Fibroblast of lung (primary cell): ENCODE measurements around the gene SPEF1. TPM values are rescaled to one million over a fixed set of nuclear protein-coding genes. Genes with fewer than 3 reads are reported as not detected.

Experiments
- DNase-seq, 2 donors: peaks; one replicate each; pipeline versions ENCODE4 v3.0.0 to v3.0.0-alpha.2; 2010; ENCODE audit warnings: low read depth in 2 of 2
- H2AFZ ChIP-seq: 2 replicates; pipeline ENCODE4 v1.5.1; 2012; ENCODE audit warnings: low read length, control low read depth, inconsistent platforms
- H3K27ac ChIP-seq: 2 replicates; pipeline ENCODE4 v1.5.1; 2011; ENCODE audit warnings: low read length, control low read depth; ENCODE audit not compliant: insufficient read depth
- H3K27me3 ChIP-seq: 2 replicates; pipeline ENCODE4 v1.5.1; 2011; ENCODE audit warnings: mild to moderate bottlenecking, low read length; ENCODE audit not compliant: control insufficient read depth, insufficient read depth
- H3K36me3 ChIP-seq: 2 replicates; pipeline ENCODE4 v1.5.1; 2011; ENCODE audit warnings: low read length; ENCODE audit not compliant: control insufficient read depth, insufficient read depth
- H3K4me1 ChIP-seq: 2 replicates; pipeline ENCODE4 v1.5.1; 2011; ENCODE audit warnings: low read length; ENCODE audit not compliant: control insufficient read depth, insufficient read depth; ENCODE audit errors: extremely low read depth
- H3K4me2 ChIP-seq: 2 replicates; pipeline ENCODE4 v1.5.1; 2011; ENCODE audit warnings: low read length, control low read depth; ENCODE audit not compliant: insufficient read depth; ENCODE audit errors: extremely low read depth
- H3K4me3 ChIP-seq, 4 experiments: fragments of 200-600 bp in 1 of 4; sonication (generic) in 1 of 4; replicated peaks in 1 of 4; 2 replicates each; pipeline ENCODE4 v1.5.1; 2011 to 2016; ENCODE audit warnings: low read length in 4 of 4, low read depth in 3 of 4, mild to moderate bottlenecking in 3 of 4, control low read depth in 2 of 4, inconsistent platforms in 1 of 4, mixed read lengths in 1 of 4; ENCODE audit not compliant: insufficient read depth in 1 of 4; ENCODE audit errors: control extremely low read depth in 1 of 4
- H3K79me2 ChIP-seq: 2 replicates; pipeline ENCODE4 v1.5.1; 2012; ENCODE audit warnings: mild to moderate bottlenecking, low read length, inconsistent platforms; ENCODE audit not compliant: control insufficient read depth, insufficient read depth
- H3K9ac ChIP-seq: 2 replicates; pipeline ENCODE4 v1.5.1; 2011; ENCODE audit warnings: mild to moderate bottlenecking, low read length, control low read depth; ENCODE audit not compliant: insufficient read depth
- H3K9me3 ChIP-seq: 2 replicates; pipeline ENCODE4 v1.5.1; 2012; ENCODE audit warnings: low read depth, low read length; ENCODE audit not compliant: control insufficient read depth, insufficient read depth
- H4K20me1 ChIP-seq: 2 replicates; pipeline ENCODE4 v1.5.1; 2011; ENCODE audit warnings: low read length; ENCODE audit not compliant: control insufficient read depth, insufficient read depth; ENCODE audit errors: extremely low read depth
- CTCF ChIP-seq, 2 donors: IDR thresholded peaks in 1 of 2; conservative IDR thresholded peaks in 1 of 2; 1 replicate in 1 of 2; 2 replicates in 1 of 2; pipeline ENCODE4 v1.5.1; 2011 to 2012; ENCODE audit warnings: low read length in 2 of 2, control low read depth in 1 of 2, inconsistent platforms in 1 of 2, low read depth in 1 of 2, mild to moderate bottlenecking in 1 of 2
- EZH2 ChIP-seq: IDR thresholded peaks from 2 replicates; pipeline ENCODE4 v1.5.1; 2012; ENCODE audit warnings: low read length, control low read depth, mild to moderate bottlenecking; ENCODE audit errors: missing control alignments
- polyA plus RNA-seq, 2 donors: library from polyadenylated mRNA; depleted of rRNA in 1 of 2; stranded (reverse) in 1 of 2; unstranded in 1 of 2; fragments of >200 nt; gene quantifications; 2 replicates each; pipeline ENCODE4 v1.2.1, GENCODE V29; 2011 to 2012; ENCODE audit warnings: missing spikeins in 1 of 2
- total RNA-seq: library from RNA; depleted of rRNA; stranded (reverse); fragments of >200 nt; gene quantifications from 2 replicates; pipeline ENCODE4 v1.2.1, GENCODE V29; 2014

The SPEF1 gene
- total and polyA plus RNA-seq, 2 donors (not counting 1 experiment from before 2014, with no cell fraction given), result 0.07 to 0.17 TPM

GRCh38 chr20:3787324-3788014 lies 6.2 kb upstream of the SPEF1 start:
- Histone ChIP-seq H3K36me3 (peaks cover 5% of the 10 kb centered on the region), H3K4me3 (peak overlapping the region in 3 of 4 experiments; percentile 42 to 82 (median 61)), H3K27ac (no peak overlapping the region), H3K9ac (no peak overlapping the region), H3K4me1 (peaks cover 17% of the 10 kb centered on the region), H3K79me2 (peaks cover 34% of the 10 kb centered on the region), H3K4me2 (peak overlapping the region; percentile 44), H3K27me3 (no peaks in the 10 kb centered on the region), H3K9me3 (no peaks in the 10 kb centered on the region), H4K20me1 (peaks cover 2% of the 10 kb centered on the region), H2AFZ (no peak overlapping the region)
- DNase-seq, result no peak
- TF ChIP-seq EZH2 (no peak), CTCF (conservative IDR thresholded peaks at IDR 0.05 in 1 of 2, IDR thresholded peaks at IDR 0.05 in 1 of 2; ENCODE audit: low read depth in 1 of 2, low read length in 2 of 2) (no peak)

GRCh38 chr20:3786665-3787323 lies 5.5 kb upstream of the SPEF1 start, which contains the start of gene CENPB:
Gene CENPB, minus strand, starts transcription at chr20:3786740. Its CDS starts 257 bp downstream, at chr20:3786483.
- peak within 1 kb of the TSS; percentile 67 to 82 (median 72) for H3K4me3 ChIP-seq
- peak; percentile 71 to 81 for DNase-seq
- H3K9ac ChIP-seq, result peak within 1 kb of the TSS; percentile 75
- H3K79me2 ChIP-seq, result peaks cover 34% of the 10 kb centered on the region
- H3K36me3 ChIP-seq, result peaks cover 5% of the 10 kb centered on the region
- TF ChIP-seq EZH2, result no peak
- TF ChIP-seq CTCF (conservative IDR thresholded peaks at IDR 0.05 in 1 of 2, IDR thresholded peaks at IDR 0.05 in 1 of 2; ENCODE audit: low read depth in 1 of 2, low read length in 2 of 2), result peak; percentile 40 to 55
- peak within 1 kb of the TSS; percentile 90 for H3K4me2 ChIP-seq
- H3K27ac ChIP-seq, result peak within 1 kb of the TSS; percentile 81
- H3K9me3 ChIP-seq, result no peaks in the 10 kb centered on the region
- H3K27me3 ChIP-seq, result no peaks in the 10 kb centered on the region
- peaks cover 17% of the 10 kb centered on the region for H3K4me1 ChIP-seq
- peaks cover 2% of the 10 kb centered on the region for H4K20me1 ChIP-seq
- H2AFZ ChIP-seq, result no peak within 1 kb of the TSS

GRCh38 chr20:3786126-3786484 lies 4.9 kb upstream of the SPEF1 start:
- Histone ChIP-seq H3K36me3 (peaks cover 5% of the 10 kb centered on the region), H3K27ac (peak overlapping the region; percentile 81), H3K4me1 (peaks cover 17% of the 10 kb centered on the region), H2AFZ (no peak overlapping the region), H3K9me3 (no peaks in the 10 kb centered on the region), H3K4me3 (peak overlapping the region; percentile 67 to 77 (median 68)), H3K4me2 (peak overlapping the region; percentile 90), H3K27me3 (no peaks in the 10 kb centered on the region), H4K20me1 (peaks cover 2% of the 10 kb centered on the region), H3K9ac (peak overlapping the region; percentile 75), H3K79me2 (peaks cover 34% of the 10 kb centered on the region)
- DNase-seq, result peak; percentile 66 to 69
- TF ChIP-seq CTCF (conservative IDR thresholded peaks at IDR 0.05 in 1 of 2, IDR thresholded peaks at IDR 0.05 in 1 of 2; ENCODE audit: low read depth in 1 of 2, low read length in 2 of 2) (no peak), EZH2 (no peak)
